ENCODE results near the gene RNF38. TPM values are rescaled to one million over a fixed set of nuclear protein-coding genes. Genes with fewer than 3 reads are reported as not detected.

The RNF38 gene
- total and polyA plus RNA-seq, 2 experiments from 2014 or later = 13.7 to 61.9 TPM

- H3K27ac ChIP-seq (ENCODE audit: low read depth) = no peak overlapping the region
- no peak overlapping the region for H3K4me3 ChIP-seq
- TF ChIP-seq ZNF331 (CRISPR knock-in tag; IDR thresholded peaks at IDR 0.05; ENCODE audit: low read depth) = no peak
- TF ChIP-seq NANOG (IDR thresholded peaks at IDR 0.05; ENCODE audit: borderline replicate concordance) = no peak
- TF ChIP-seq ETS1 (IDR thresholded peaks at IDR 0.05) = no peak
- no peak for TF ChIP-seq REST (IDR thresholded peaks at IDR 0.05; ENCODE audit: unreplicated experiment)
- TF ChIP-seq CREB1 (CRISPR knock-in tag; IDR thresholded peaks at IDR 0.05; ENCODE audit: low read depth) = no peak
- no peak overlapping the region for H3K4me3 Mint-ChIP-seq
- ATAC-seq (peak; percentile 73), DNase-seq (ENCODE audit: low spot score) (peak; percentile 65)
- H3K27ac Mint-ChIP-seq = peak overlapping the region; percentile 77
- no peaks in the 10 kb centered on the region for H3K36me3 Mint-ChIP-seq (ENCODE audit: low read depth)
- no peaks in the 10 kb centered on the region for H3K27me3 ChIP-seq (ENCODE audit: insufficient read depth)
- H3K4me2 ChIP-seq = no peak overlapping the region
- H3K79me2 ChIP-seq (replicated peaks; ENCODE audit: insufficient read depth) = peaks cover 84% of the 10 kb centered on the region
- no peaks in the 10 kb centered on the region for H3K36me3 ChIP-seq (ENCODE audit: insufficient read depth)
- H2AFZ ChIP-seq = no peak overlapping the region
- no peaks in the 10 kb centered on the region for H3K9me2 ChIP-seq (ENCODE audit: insufficient read depth)
- H3K4me1 Mint-ChIP-seq = peaks cover 41% of the 10 kb centered on the region
- peaks cover 2% of the 10 kb centered on the region for H3K27me3 Mint-ChIP-seq (ENCODE audit: insufficient read depth, low read depth, poor library complexity)
- H3K9me3 Mint-ChIP-seq = no peaks in the 10 kb centered on the region
- H4K20me1 ChIP-seq (replicated peaks; ENCODE audit: insufficient read depth) = peaks cover 51% of the 10 kb centered on the region
- no peaks in the 10 kb centered on the region for H3F3A ChIP-seq (replicated peaks; ENCODE audit: low read depth)
- peaks cover 50% of the 10 kb centered on the region for H3K4me1 ChIP-seq (ENCODE audit: insufficient read depth)
Observed at GRCh38 chr9:36438536-36439236, 38.6 kb upstream of the RNF38 start.

GRCh38 chr9:36437790-36438189, 37.7 kb upstream of the RNF38 start:
- no peak overlapping the region for H3K4me3 Mint-ChIP-seq
- Histone ChIP-seq H3K9me2 (ENCODE audit: insufficient read depth) (no peaks in the 10 kb centered on the region), H3K27ac (ENCODE audit: low read depth) (peak overlapping the region; percentile 34; the same call in 1 of the 2 replicates), H3K79me2 (replicated peaks; ENCODE audit: insufficient read depth) (peaks cover 84% of the 10 kb centered on the region), H2AFZ (no peak overlapping the region), H3K27me3 (ENCODE audit: insufficient read depth) (no peaks in the 10 kb centered on the region), H3K4me3 (no peak overlapping the region), H3K36me3 (ENCODE audit: insufficient read depth) (no peaks in the 10 kb centered on the region), H4K20me1 (replicated peaks; ENCODE audit: insufficient read depth) (peaks cover 45% of the 10 kb centered on the region), H3K4me1 (ENCODE audit: insufficient read depth) (peaks cover 50% of the 10 kb centered on the region), H3F3A (replicated peaks; ENCODE audit: low read depth) (no peaks in the 10 kb centered on the region), H3K4me2 (no peak overlapping the region)
- peak; percentile 10; the same call in 2 of the 3 replicates for ATAC-seq
- no peaks in the 10 kb centered on the region for H3K9me3 Mint-ChIP-seq
- H3K27ac Mint-ChIP-seq = peak overlapping the region; percentile 77
- H3K4me1 Mint-ChIP-seq = peaks cover 40% of the 10 kb centered on the region
- no peak for DNase-seq (ENCODE audit: low spot score)
- H3K27me3 Mint-ChIP-seq (ENCODE audit: insufficient read depth, low read depth, poor library complexity) = peaks cover 2% of the 10 kb centered on the region
- no peaks in the 10 kb centered on the region for H3K36me3 Mint-ChIP-seq (ENCODE audit: low read depth)
- no peak for TF ChIP-seq ETS1 (IDR thresholded peaks at IDR 0.05)
- no peak for TF ChIP-seq EZH2 (IDR thresholded peaks at IDR 0.05; ENCODE audit: low read depth, unreplicated experiment)
- no peak for TF ChIP-seq STAT1 (IDR thresholded peaks at IDR 0.05; ENCODE audit: unreplicated experiment)
- TF ChIP-seq CREB1 (CRISPR knock-in tag; IDR thresholded peaks at IDR 0.05; ENCODE audit: low read depth) = no peak
- TF ChIP-seq CTCF (conservative IDR thresholded peaks at IDR 0.05; ENCODE audit: low read depth in 2 of 2) = no peak
- TF ChIP-seq JUNB (IDR thresholded peaks at IDR 0.05; ENCODE audit: unreplicated experiment) = no peak
- TF ChIP-seq REST (IDR thresholded peaks at IDR 0.05; ENCODE audit: unreplicated experiment) = no peak

Data from GM23338 (cell line).